Activated naive CD4-positive, alpha-beta T cell treated with anti-CD3 and anti-CD28 coated beads, Interleukin-2, amount 10 ng/mL, durations not matched to agents 7 days and 5 days (primary cell): ENCODE data around the gene STRN.
A peak's percentile ranks its signal among the peaks of the same experiment; 100 is the strongest.
"Not testable (repeated sequence)": the region's sequence is repeated elsewhere in the genome, so short reads cannot be mapped to it uniquely, and the experiment has no call there.

Experiments
- CTCF ChIA-PET: fragments of 350-600 bp; sonication (Branson Sonifier 250); formaldehyde crosslinking; loops from one replicate; lab custom pipeline; 2021; ENCODE audit warnings: antibody characterized with exemption; lab: Charles Lee
- DNase-seq: peaks from one replicate; pipeline ENCODE4 v3.0.0-alpha.2; 2020
- H3K27ac Mint-ChIP-seq: one replicate; pipeline ENCODE4 v1.8.0; 2021; ENCODE audit warnings: mild to moderate bottlenecking, moderate library complexity, mixed read lengths
- H3K27me3 Mint-ChIP-seq: one replicate; pipeline ENCODE4 v1.8.0; 2021; ENCODE audit warnings: mild to moderate bottlenecking, mixed read lengths
- H3K36me3 Mint-ChIP-seq: one replicate; pipeline ENCODE4 v1.8.0; 2021; ENCODE audit warnings: mixed read lengths
- H3K4me1 Mint-ChIP-seq: one replicate; pipeline ENCODE4 v1.8.0; 2021; ENCODE audit warnings: mixed read lengths
- H3K4me3 Mint-ChIP-seq: one replicate; pipeline ENCODE4 v1.8.0; 2021; ENCODE audit warnings: mild to moderate bottlenecking, moderate library complexity, mixed read lengths
- H3K9me3 Mint-ChIP-seq: one replicate; pipeline ENCODE4 v1.8.0; 2021; ENCODE audit warnings: mixed read lengths

Gene STRN, protein sequence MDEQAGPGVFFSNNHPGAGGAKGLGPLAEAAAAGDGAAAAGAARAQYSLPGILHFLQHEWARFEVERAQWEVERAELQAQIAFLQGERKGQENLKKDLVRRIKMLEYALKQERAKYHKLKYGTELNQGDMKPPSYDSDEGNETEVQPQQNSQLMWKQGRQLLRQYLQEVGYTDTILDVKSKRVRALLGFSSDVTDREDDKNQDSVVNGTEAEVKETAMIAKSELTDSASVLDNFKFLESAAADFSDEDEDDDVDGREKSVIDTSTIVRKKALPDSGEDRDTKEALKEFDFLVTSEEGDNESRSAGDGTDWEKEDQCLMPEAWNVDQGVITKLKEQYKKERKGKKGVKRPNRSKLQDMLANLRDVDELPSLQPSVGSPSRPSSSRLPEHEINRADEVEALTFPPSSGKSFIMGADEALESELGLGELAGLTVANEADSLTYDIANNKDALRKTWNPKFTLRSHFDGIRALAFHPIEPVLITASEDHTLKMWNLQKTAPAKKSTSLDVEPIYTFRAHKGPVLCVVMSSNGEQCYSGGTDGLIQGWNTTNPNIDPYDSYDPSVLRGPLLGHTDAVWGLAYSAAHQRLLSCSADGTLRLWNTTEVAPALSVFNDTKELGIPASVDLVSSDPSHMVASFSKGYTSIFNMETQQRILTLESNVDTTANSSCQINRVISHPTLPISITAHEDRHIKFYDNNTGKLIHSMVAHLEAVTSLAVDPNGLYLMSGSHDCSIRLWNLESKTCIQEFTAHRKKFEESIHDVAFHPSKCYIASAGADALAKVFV

DNA sequence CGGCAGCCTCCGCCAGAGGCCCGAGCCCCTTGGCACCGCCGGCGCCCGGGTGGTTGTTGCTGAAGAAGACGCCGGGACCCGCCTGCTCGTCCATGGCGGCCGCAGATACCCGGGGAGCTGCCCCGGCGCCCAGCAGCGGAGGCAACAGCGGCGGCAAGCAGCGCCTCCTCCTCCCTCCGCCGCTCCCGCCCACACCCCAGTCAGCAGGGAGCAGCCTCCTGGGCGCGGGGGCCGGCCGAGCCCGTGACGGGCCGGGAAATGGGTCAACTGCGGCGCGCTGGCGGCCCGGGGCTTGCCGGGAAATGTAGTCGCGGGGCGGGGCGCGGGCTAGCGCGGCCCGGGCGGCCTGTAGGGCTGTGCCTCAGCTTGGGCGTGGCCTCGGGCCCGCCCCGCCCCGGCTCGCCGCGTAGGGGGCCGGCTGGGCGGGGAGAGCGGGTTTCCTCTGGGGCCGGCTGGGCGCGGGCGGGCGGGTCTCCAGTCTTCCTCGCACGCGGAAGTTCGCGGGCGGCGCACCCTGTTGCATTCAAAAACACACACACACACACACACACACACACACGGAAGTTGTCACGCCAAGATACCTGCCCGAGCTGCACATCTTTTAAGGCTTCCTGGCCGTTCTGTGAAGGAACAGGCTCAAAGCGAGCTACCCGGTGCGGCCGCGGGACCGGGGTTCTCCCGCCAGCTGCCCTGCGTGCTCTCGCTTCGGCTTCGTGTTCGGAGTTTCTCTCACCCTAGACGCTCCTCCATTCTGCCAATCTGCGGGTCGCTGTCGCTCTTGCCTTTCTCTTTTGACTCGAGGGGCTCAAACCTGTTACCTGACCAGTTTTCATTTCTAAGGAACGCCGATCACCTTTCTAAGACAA, at the start of gene STRN:
STRN (minus strand) TSS at position 167 of the 866 bp plus-strand sequence; CDS start at position 94, 73 bp downstream.
- H3K4me1 Mint-ChIP-seq: peaks cover 53% of the 10 kb centered on the region

GRCh38 chr2:37013315-37013641, 46.9 kb upstream of the STRN start:
- no peaks in the 10 kb centered on the region for H3K9me3 Mint-ChIP-seq
- peaks cover 11% of the 10 kb centered on the region for H3K4me1 Mint-ChIP-seq
- CTCF ChIA-PET: no interaction called here
- no peaks in the 10 kb centered on the region for H3K27me3 Mint-ChIP-seq
- no peak overlapping the region for H3K4me3 Mint-ChIP-seq
- DNase-seq: no peak
- peaks cover 38% of the 10 kb centered on the region for H3K36me3 Mint-ChIP-seq
- no peak overlapping the region for H3K27ac Mint-ChIP-seq

More for the DNA sequence above, at the start of gene STRN:
- H3K9me3 Mint-ChIP-seq: no peaks in the 10 kb centered on the region
- CTCF ChIA-PET: interaction anchor here (0.9 kb wide), 1 partner anchor 40 kb away, joined by 3 read pairs; no protein-coding TSS in a partner anchor
- peak within 1 kb of the TSS; percentile 97 for H3K4me3 Mint-ChIP-seq
- peaks cover 16% of the 10 kb centered on the region for H3K36me3 Mint-ChIP-seq
- H3K27ac Mint-ChIP-seq: peak within 1 kb of the TSS; percentile 98
- DNase-seq: peak; percentile 97
- peaks cover 5% of the 10 kb centered on the region for H3K27me3 Mint-ChIP-seq

DNA sequence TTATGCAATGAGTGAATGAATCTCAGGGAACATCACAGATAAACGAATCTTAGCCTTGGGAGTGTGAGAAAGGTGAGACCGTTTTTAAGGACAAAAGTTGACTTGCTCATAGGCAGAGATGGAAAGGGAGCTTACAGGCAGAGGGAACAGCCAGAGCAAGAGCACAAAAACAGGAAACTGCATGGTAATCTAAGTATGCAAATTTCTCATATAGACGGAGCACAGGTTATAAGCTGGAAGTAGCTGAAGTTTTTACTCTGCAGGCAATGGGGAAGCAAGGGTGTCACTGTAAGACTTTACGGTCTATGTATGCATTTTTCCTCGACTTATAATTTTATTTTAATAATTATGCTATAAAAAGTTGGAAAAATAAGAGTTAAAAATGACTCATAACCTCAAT, 44.8 kb upstream of the STRN start:
- H3K27me3 Mint-ChIP-seq: no peaks in the 10 kb centered on the region
- DNase-seq: no peak
- H3K36me3 Mint-ChIP-seq: peaks cover 34% of the 10 kb centered on the region
- CTCF ChIA-PET: no interaction called here
- H3K4me3 Mint-ChIP-seq: no peak overlapping the region
- no peaks in the 10 kb centered on the region for H3K9me3 Mint-ChIP-seq
- H3K27ac Mint-ChIP-seq: peak overlapping the region; percentile 12
- H3K4me1 Mint-ChIP-seq: peaks cover 11% of the 10 kb centered on the region

- H3K4me3 Mint-ChIP-seq: peak overlapping the region; percentile 36
- peak; percentile 47 for DNase-seq
- H3K27me3 Mint-ChIP-seq: no peaks in the 10 kb centered on the region
- H3K36me3 Mint-ChIP-seq: peaks cover 36% of the 10 kb centered on the region
- peaks cover 14% of the 10 kb centered on the region for H3K4me1 Mint-ChIP-seq
- H3K9me3 Mint-ChIP-seq: no peaks in the 10 kb centered on the region
- H3K27ac Mint-ChIP-seq: peak overlapping the region; percentile 79
- CTCF ChIA-PET: interaction anchor here (3.1 kb wide), 1 partner anchor 226 kb away, joined by 15 read pairs; no protein-coding TSS in a partner anchor
Observed at GRCh38 chr2:37005118-37005868, 39.0 kb upstream of the STRN start.

DNA sequence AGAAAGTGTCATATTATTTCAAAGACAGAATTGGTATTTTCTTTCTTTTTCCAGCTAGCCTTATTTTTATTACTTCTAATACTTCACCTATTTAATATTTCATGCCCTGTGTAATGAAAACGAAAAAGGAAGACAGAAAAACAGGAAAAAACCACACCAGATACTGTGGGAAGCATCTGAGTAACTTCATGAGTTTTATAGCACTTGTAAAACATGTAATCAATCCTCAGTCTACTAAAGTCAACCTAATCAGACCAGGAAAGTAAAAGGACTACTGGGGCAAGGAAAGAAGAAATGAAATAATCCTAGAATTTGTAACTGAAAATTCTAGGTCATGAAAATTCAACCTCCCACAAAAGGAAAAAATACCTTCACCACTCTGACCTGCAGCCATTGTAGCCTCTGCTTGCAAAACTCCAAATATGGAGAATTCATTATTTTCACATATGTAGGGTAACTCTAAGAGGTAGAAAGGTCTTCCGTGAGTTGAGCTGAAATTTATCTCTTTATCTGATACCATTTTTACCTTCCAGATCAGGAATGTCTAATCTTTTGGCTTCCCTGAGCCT, 34.7 kb upstream of the STRN start:
- Mint-ChIP-seq H3K4me3 (no peak overlapping the region), H3K27me3 (no peaks in the 10 kb centered on the region), H3K36me3 (peaks cover 36% of the 10 kb centered on the region), H3K27ac (no peak overlapping the region), H3K4me1 (peaks cover 14% of the 10 kb centered on the region), H3K9me3 (no peaks in the 10 kb centered on the region)
- CTCF ChIA-PET: interaction anchor here (2.5 kb wide), 1 partner anchor 216 kb away, joined by 6 read pairs; no protein-coding TSS in a partner anchor
- DNase-seq: no peak

GRCh38 chr2:37000318-37000717, 34.0 kb upstream of the STRN start:
- peaks cover 9% of the 10 kb centered on the region for H3K4me1 Mint-ChIP-seq
- H3K27me3 Mint-ChIP-seq: no peaks in the 10 kb centered on the region
- no peak overlapping the region for H3K4me3 Mint-ChIP-seq
- no peak for DNase-seq
- H3K27ac Mint-ChIP-seq: no peak overlapping the region
- peaks cover 35% of the 10 kb centered on the region for H3K36me3 Mint-ChIP-seq
- no peaks in the 10 kb centered on the region for H3K9me3 Mint-ChIP-seq
- CTCF ChIA-PET: interaction anchor here (2.5 kb wide), 1 partner anchor 215 kb away, joined by 6 read pairs; no protein-coding TSS in a partner anchor

DNA sequence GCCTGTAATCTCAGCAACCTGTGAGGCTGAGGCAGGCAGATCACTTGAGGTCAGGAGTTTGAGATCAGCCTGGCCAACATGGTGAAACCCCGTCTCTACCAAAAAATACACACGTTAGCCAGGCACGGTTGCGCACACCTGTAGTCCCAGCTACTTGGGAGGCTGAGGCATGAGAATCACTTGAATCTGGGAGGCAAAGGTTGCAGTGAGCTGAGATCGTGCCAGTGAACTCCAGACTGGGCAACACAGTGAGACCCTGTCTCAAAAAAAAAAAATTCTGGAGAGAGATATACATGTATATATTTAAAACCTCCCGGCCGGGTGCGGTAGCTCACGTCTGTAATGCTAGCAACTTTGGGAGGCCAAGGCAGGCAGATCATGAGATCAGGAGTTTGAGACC, 33.1 kb upstream of the STRN start:
- H3K4me1 Mint-ChIP-seq, H3K9me3 Mint-ChIP-seq, H3K27me3 Mint-ChIP-seq, H3K27ac Mint-ChIP-seq, DNase-seq, CTCF ChIA-PET, H3K4me3 Mint-ChIP-seq: not testable (repeated sequence)
- peaks cover 26% of the 10 kb centered on the region for H3K36me3 Mint-ChIP-seq

DNA sequence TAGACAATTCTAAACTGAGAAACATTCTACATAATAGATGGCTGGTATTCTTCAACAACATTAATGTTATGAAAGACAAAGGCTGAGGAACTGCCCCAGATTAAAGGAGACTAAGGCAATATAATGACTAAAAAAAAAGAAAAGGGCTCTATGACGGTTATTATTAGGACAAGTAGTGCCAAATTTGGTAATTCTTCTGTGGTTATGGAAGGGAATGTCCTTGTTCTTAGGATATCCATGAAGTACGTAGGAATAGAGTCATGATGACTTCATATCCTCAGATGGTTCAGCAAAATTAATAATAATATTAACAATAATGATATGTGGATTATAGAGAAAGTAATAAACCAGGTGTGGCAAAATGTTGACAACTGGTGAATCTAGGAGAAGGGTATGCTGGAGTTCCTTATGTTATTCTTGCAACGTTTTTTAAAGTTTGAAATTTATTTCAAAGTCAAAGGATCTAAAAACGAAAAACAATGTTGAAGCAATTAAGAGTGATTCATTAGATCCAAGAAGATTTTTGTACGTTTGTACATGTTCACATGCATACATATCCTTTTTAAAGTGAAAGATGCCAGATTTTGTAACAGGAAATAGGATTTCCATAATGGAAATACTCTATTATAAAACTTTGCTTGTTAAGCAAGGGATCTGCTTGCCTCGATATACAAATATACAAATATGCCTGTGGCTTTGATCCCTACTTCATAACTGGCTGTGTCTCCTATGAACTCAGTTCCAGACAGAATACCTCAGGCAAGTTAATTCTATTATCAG, 27.7 kb upstream of the STRN start:
- CTCF ChIA-PET: no interaction called here
- Mint-ChIP-seq H3K27ac (no peak overlapping the region), H3K36me3 (peaks cover 17% of the 10 kb centered on the region), H3K9me3 (no peaks in the 10 kb centered on the region), H3K4me3 (no peak overlapping the region), H3K4me1 (no peaks in the 10 kb centered on the region), H3K27me3 (no peaks in the 10 kb centered on the region)
- DNase-seq: no peak

GRCh38 chr2:36988008-36988407, 21.7 kb upstream of the STRN start:
- CTCF ChIA-PET: no interaction called here
- Mint-ChIP-seq H3K4me1 (no peaks in the 10 kb centered on the region), H3K36me3 (peaks cover 20% of the 10 kb centered on the region), H3K27me3 (no peaks in the 10 kb centered on the region), H3K4me3 (no peak overlapping the region), H3K9me3 (no peaks in the 10 kb centered on the region), H3K27ac (no peak overlapping the region)
- DNase-seq: no peak

DNA sequence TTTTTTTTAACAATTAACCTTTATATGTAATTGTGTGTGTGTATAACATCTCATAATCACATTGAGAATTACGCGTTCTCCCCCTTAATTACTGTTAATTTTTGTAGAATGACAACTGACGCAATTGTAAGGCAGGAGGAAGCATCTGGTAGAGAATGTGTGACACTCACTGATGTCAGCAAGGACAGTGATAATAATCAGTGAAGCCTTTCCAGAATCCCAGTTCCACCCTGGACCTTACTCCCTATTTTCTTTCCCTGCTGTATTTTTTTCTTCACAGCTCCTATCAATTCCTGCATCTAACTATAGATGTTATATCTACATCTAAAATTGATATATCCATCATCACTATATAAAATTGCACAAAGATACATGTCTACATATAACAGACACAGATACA, 16.1 kb upstream of the STRN start:
- no peak for DNase-seq
- Mint-ChIP-seq H3K9me3 (no peaks in the 10 kb centered on the region), H3K4me3 (no peak overlapping the region), H3K4me1 (no peaks in the 10 kb centered on the region), H3K27ac (no peak overlapping the region), H3K36me3 (peaks cover 20% of the 10 kb centered on the region), H3K27me3 (no peaks in the 10 kb centered on the region)
- CTCF ChIA-PET: no interaction called here

GRCh38 chr2:36981911-36982310, 15.6 kb upstream of the STRN start:
- Mint-ChIP-seq H3K4me3 (no peak overlapping the region), H3K36me3 (peaks cover 18% of the 10 kb centered on the region), H3K27ac (no peak overlapping the region), H3K27me3 (no peaks in the 10 kb centered on the region), H3K4me1 (no peaks in the 10 kb centered on the region), H3K9me3 (no peaks in the 10 kb centered on the region)
- DNase-seq: no peak
- CTCF ChIA-PET: no interaction called here

DNA sequence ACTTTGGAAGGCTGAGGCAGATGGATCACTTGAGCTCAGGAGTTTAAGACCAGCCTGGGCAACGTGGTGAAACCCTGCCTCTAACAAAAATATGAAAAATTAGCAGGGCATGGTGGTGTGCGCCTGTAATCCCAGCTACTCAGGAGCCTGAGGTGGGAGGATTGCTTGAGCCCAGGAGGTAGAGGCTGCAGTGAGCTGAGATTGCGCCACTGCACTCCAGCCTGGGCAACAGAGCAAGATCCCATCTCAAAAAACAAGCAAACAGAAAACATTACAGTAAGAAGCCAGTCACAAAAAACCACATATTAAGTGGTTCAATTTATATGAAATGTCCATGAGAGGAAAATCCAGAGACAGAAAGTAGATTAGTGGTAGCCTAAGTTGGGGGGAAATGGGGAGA, 12.7 kb upstream of the STRN start:
- H3K27ac Mint-ChIP-seq, DNase-seq, H3K9me3 Mint-ChIP-seq, H3K4me1 Mint-ChIP-seq, CTCF ChIA-PET, H3K27me3 Mint-ChIP-seq, H3K4me3 Mint-ChIP-seq: not testable (repeated sequence)
- peaks cover 16% of the 10 kb centered on the region for H3K36me3 Mint-ChIP-seq

DNA sequence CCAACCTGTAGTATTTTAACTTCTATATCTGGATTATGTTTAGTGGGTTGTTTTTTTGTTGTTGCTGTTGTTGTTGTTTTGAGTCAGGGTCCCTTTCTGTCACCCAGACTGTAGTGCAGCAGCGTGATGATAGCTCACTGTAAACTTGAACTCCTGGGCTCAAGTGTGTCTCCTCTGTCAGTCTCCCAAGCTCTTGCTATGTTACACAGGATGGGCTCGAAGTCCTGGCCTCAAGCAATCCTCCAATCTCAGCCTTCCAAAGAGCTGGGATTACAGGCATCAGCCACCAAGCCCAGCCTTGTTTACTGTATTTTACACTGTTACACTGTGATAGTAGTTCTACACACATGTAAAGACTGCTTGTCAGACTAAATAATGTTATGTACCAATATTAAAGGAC, 9.7 kb upstream of the STRN start:
- Mint-ChIP-seq H3K9me3 (no peaks in the 10 kb centered on the region), H3K27ac (no peak overlapping the region), H3K4me3 (no peak overlapping the region), H3K27me3 (peaks cover 6% of the 10 kb centered on the region), H3K4me1 (no peaks in the 10 kb centered on the region), H3K36me3 (peaks cover 11% of the 10 kb centered on the region)
- CTCF ChIA-PET: no interaction called here
- DNase-seq: no peak
